Activated CD8-positive, alpha-beta T cell treated with anti-CD3 and anti-CD28 coated beads for 36 hours (primary cell): ENCODE results near the gene ALDH1A3. TPM values are rescaled to one million over a fixed set of nuclear protein-coding genes. Genes with fewer than 3 reads are reported as not detected.

Source experiments
- ATAC-seq: fragments of 200-7000 bp; cut with Tn5 transposase; one replicate; pipeline ENCODE4 v1.10.0; 2021; ENCODE audit warnings: mild to moderate bottlenecking, moderate library complexity
- CTCF ChIA-PET: fragments of 350-600 bp; sonication (Branson Sonifier 250); formaldehyde crosslinking; loops from one replicate; lab custom pipeline; 2021; ENCODE audit warnings: antibody characterized with exemption; lab: Charles Lee
- POLR2A ChIA-PET: fragments of 350-600 bp; sonication (Branson Sonifier 250); formaldehyde crosslinking; loops from one replicate; lab custom pipeline; 2021; ENCODE audit warnings: antibody characterized with exemption; lab: Charles Lee
- DNase-seq: peaks from one replicate; pipeline ENCODE4 v3.0.0-alpha.2; 2020
- H3K27ac Mint-ChIP-seq: one replicate; pipeline ENCODE4 v1.8.0; 2021; ENCODE audit warnings: mild to moderate bottlenecking, mixed read lengths
- H3K27me3 Mint-ChIP-seq: one replicate; pipeline ENCODE4 v1.8.0; 2021; ENCODE audit warnings: mixed read lengths
- H3K36me3 Mint-ChIP-seq: one replicate; pipeline ENCODE4 v1.8.0; 2021; ENCODE audit warnings: low read depth, mixed read lengths
- H3K4me1 Mint-ChIP-seq: one replicate; pipeline ENCODE4 v1.8.0; 2021; ENCODE audit warnings: low read depth, mixed read lengths
- H3K4me3 Mint-ChIP-seq: one replicate; pipeline ENCODE4 v1.8.0; 2021; ENCODE audit warnings: mild to moderate bottlenecking, moderate library complexity, mixed read lengths
- H3K9me3 Mint-ChIP-seq: one replicate; pipeline ENCODE4 v1.8.0; 2021; ENCODE audit warnings: mixed read lengths
- CTCF ChIP-seq: fragments of 200-600 bp; IDR thresholded peaks from one replicate; pipeline ENCODE4 v1.8.0; 2022; ENCODE audit warnings: antibody characterized with exemption, mild to moderate bottlenecking
- intact Hi-C: fragments of 100-400 bp; cut with micrococcal nuclease; formaldehyde crosslinking; loops from one replicate; pipeline ENCODE4 v1.10.0; 2022
- total RNA-seq, 2 experiments: library from RNA; stranded (reverse); gene quantifications; one replicate each; pipeline ENCODE4 v1.2.3, GENCODE V29; 2021

The ALDH1A3 gene
- total RNA-seq, 2 experiments from 2014 or later: not detected

GRCh38 chr15:100863075-100863795, 16.4 kb upstream of the ALDH1A3 start:
- Mint-ChIP-seq H3K27me3 (peaks cover 10% of the 10 kb centered on the region), H3K9me3 (peaks cover 4% of the 10 kb centered on the region), H3K36me3 (no peaks in the 10 kb centered on the region), H3K4me3 (no peak overlapping the region), H3K4me1 (no peaks in the 10 kb centered on the region), H3K27ac (no peak overlapping the region)
- TF ChIP-seq CTCF: no peak
- ATAC-seq: no peak
- no peak for DNase-seq
- CTCF ChIA-PET: no interaction called here
- intact Hi-C loops: no loop called here
- POLR2A ChIA-PET: no interaction called here

GRCh38 chr15:100863796-100864267, 15.8 kb upstream of the ALDH1A3 start:
- no peak for ATAC-seq
- ChIA-PET CTCF (interaction anchor here (0.9 kb wide), 1 partner anchor 144 kb away, joined by 3 read pairs; no protein-coding TSS in a partner anchor), POLR2A (no interaction called here)
- Mint-ChIP-seq H3K27me3 (peaks cover 10% of the 10 kb centered on the region), H3K4me3 (no peak overlapping the region), H3K36me3 (no peaks in the 10 kb centered on the region), H3K9me3 (peaks cover 4% of the 10 kb centered on the region), H3K27ac (no peak overlapping the region), H3K4me1 (no peaks in the 10 kb centered on the region)
- DNase-seq: no peak
- intact Hi-C loops: no loop called here
- TF ChIP-seq CTCF: no peak

GRCh38 chr15:100866386-100867330, 13.0 kb upstream of the ALDH1A3 start:
- Mint-ChIP-seq H3K4me3 (no peak overlapping the region), H3K4me1 (no peaks in the 10 kb centered on the region), H3K27me3 (peaks cover 12% of the 10 kb centered on the region), H3K36me3 (no peaks in the 10 kb centered on the region), H3K9me3 (peaks cover 3% of the 10 kb centered on the region), H3K27ac (no peak overlapping the region)
- CTCF ChIA-PET: interaction anchor here (0.8 to 1.7 kb wide), 2 partner anchors 11 to 517 kb away, joined by 3 read pairs; no protein-coding TSS in a partner anchor
- TF ChIP-seq CTCF: no peak
- intact Hi-C loops: no loop called here
- no peak for DNase-seq
- ATAC-seq: no peak
- POLR2A ChIA-PET: no interaction called here

GRCh38 chr15:100867433-100867832, 12.2 kb upstream of the ALDH1A3 start:
- DNase-seq: no peak
- intact Hi-C loops: no loop called here
- CTCF ChIA-PET: interaction anchor here (0.8 to 1.7 kb wide), 2 partner anchors 10 to 518 kb away, joined by 3 read pairs; no protein-coding TSS in a partner anchor
- POLR2A ChIA-PET: no interaction called here
- no peak overlapping the region for H3K4me3 Mint-ChIP-seq
- H3K36me3 Mint-ChIP-seq: no peaks in the 10 kb centered on the region
- TF ChIP-seq CTCF: no peak
- ATAC-seq: no peak
- H3K9me3 Mint-ChIP-seq: peaks cover 3% of the 10 kb centered on the region
- H3K27ac Mint-ChIP-seq: no peak overlapping the region
- no peaks in the 10 kb centered on the region for H3K4me1 Mint-ChIP-seq
- H3K27me3 Mint-ChIP-seq: peaks cover 12% of the 10 kb centered on the region
